ENCODE data around the gene INVS.

GRCh38 chr9:100213730-100214477 lies 114.9 kb downstream of the INVS start:
- no peak for TF ChIP-seq MYC (IDR thresholded peaks at IDR 0.05; ENCODE audit: low read depth, low read length)
- no peak for TF ChIP-seq CTCF (IDR thresholded peaks at IDR 0.05; ENCODE audit: extremely low read depth in 1 of 2, insufficient read depth in 1 of 2, low read depth in 1 of 2, low read length in 2 of 2)
- no peak for TF ChIP-seq GATA2 (IDR thresholded peaks at IDR 0.05; ENCODE audit: insufficient read depth, insufficient read length, low read depth, low read length)
- TF ChIP-seq JUN (IDR thresholded peaks at IDR 0.05; ENCODE audit: borderline replicate concordance, insufficient read depth, insufficient read length, low read depth) = no peak
- no peak for TF ChIP-seq POLR2A (IDR thresholded peaks at IDR 0.05; ENCODE audit: low read depth, low read length)
- no peak for TF ChIP-seq MAX (IDR thresholded peaks at IDR 0.05; ENCODE audit: insufficient read depth, insufficient read length)
- TF ChIP-seq EZH2 (IDR thresholded peaks at IDR 0.05; ENCODE audit: borderline replicate concordance, low read depth, low read length, severe bottlenecking) = no peak
- TF ChIP-seq POLR2AphosphoS5 (IDR thresholded peaks at IDR 0.05; ENCODE audit: insufficient read depth, low read depth, low read length) = no peak
